ENCODE results near the gene PEA15.

PEA15 gene

GRCh38 chr1:160227561-160227960, 22.4 kb downstream of the PEA15 start:
- no peak for TF ChIP-seq CTCF (IDR thresholded peaks at IDR 0.05; ENCODE audit: low read depth, low read length)
- H3K36me3 ChIP-seq: peaks cover 77% of the 10 kb centered on the region
- H3K27me3 ChIP-seq: no peaks in the 10 kb centered on the region

GRCh38 chr1:160228431-160228830, 23.2 kb downstream of the PEA15 start:
- no peaks in the 10 kb centered on the region for H3K27me3 ChIP-seq
- no peaks in the 10 kb centered on the region for H3K9me3 ChIP-seq
- no peak overlapping the region for H3K4me3 ChIP-seq (ENCODE audit: low read depth, low read length)
- DNase-seq: no peak
- TF ChIP-seq CTCF (IDR thresholded peaks at IDR 0.05; ENCODE audit: low read depth, low read length): no peak
- H3K36me3 ChIP-seq: peaks cover 73% of the 10 kb centered on the region
- no peaks in the 10 kb centered on the region for H3K4me1 ChIP-seq

More at GRCh38 chr1:160227561-160227960, 22.4 kb downstream of the PEA15 start:
- Histone ChIP-seq H3K9me3 (no peaks in the 10 kb centered on the region), H3K4me1 (no peaks in the 10 kb centered on the region), H3K4me3 (ENCODE audit: low read depth, low read length) (no peak overlapping the region)
- DNase-seq: no peak

- peaks cover 69% of the 10 kb centered on the region for H3K36me3 ChIP-seq
- no peaks in the 10 kb centered on the region for H3K4me1 ChIP-seq
- H3K4me3 ChIP-seq (ENCODE audit: low read depth, low read length): no peak overlapping the region
- no peak for TF ChIP-seq CTCF (IDR thresholded peaks at IDR 0.05; ENCODE audit: low read depth, low read length)
- no peak for DNase-seq
- H3K9me3 ChIP-seq: no peaks in the 10 kb centered on the region
- H3K27me3 ChIP-seq: no peaks in the 10 kb centered on the region
Observed at GRCh38 chr1:160232911-160233310, 27.7 kb downstream of the PEA15 start.

- Histone ChIP-seq H3K36me3 (peaks cover 65% of the 10 kb centered on the region), H3K9me3 (no peaks in the 10 kb centered on the region), H3K4me1 (no peaks in the 10 kb centered on the region), H3K4me3 (ENCODE audit: low read depth, low read length) (no peak overlapping the region), H3K27me3 (no peaks in the 10 kb centered on the region)
- no peak for DNase-seq
- TF ChIP-seq CTCF (IDR thresholded peaks at IDR 0.05; ENCODE audit: low read depth, low read length): no peak
Observed at GRCh38 chr1:160236806-160237205, 31.6 kb downstream of the PEA15 start.

GRCh38 chr1:160237558-160237957, 32.4 kb downstream of the PEA15 start:
- Histone ChIP-seq H3K9me3 (no peaks in the 10 kb centered on the region), H3K4me1 (no peaks in the 10 kb centered on the region), H3K27me3 (no peaks in the 10 kb centered on the region), H3K4me3 (ENCODE audit: low read depth, low read length) (no peak overlapping the region), H3K36me3 (peaks cover 65% of the 10 kb centered on the region)
- no peak for TF ChIP-seq CTCF (IDR thresholded peaks at IDR 0.05; ENCODE audit: low read depth, low read length)
- no peak for DNase-seq

GRCh38 chr1:160238408-160238807, 33.2 kb downstream of the PEA15 start:
- TF ChIP-seq CTCF (IDR thresholded peaks at IDR 0.05; ENCODE audit: low read depth, low read length): no peak

More at GRCh38 chr1:160238408-160238807, 33.2 kb downstream of the PEA15 start:
- no peak for DNase-seq
- no peaks in the 10 kb centered on the region for H3K9me3 ChIP-seq
- H3K27me3 ChIP-seq: no peaks in the 10 kb centered on the region
- H3K4me3 ChIP-seq (ENCODE audit: low read depth, low read length): no peak overlapping the region
- peaks cover 65% of the 10 kb centered on the region for H3K36me3 ChIP-seq
- no peaks in the 10 kb centered on the region for H3K4me1 ChIP-seq
